Right hindlimb (tissue), 1 donor: Measurements from ENCODE around the gene SERPINB4.

Experiments
- DNase-seq: peaks from one replicate; pipeline ENCODE4 v3.0.0-alpha.2; 2018

The SERPINB4 gene

DNA sequence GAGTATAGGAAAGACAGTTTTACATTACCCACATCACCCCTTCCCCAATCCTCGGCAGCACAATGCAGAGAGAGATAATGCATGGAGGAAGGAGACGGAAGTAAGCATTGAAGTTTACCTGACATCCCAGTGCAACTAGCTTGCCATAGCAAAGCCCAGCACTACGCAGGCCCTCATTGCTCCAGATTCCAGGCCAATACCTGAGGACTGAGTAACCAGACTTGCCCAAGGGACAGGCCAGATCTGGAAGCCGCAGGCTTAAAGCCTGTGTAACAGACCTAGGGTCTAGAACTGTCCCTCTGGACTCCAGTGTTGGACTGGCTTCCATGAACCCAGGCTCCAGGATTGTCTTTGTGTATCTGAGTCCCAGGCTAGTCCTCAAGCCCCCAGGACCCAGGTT, 17.6 kb downstream of the SERPINB4 start:
- DNase-seq: no peak

DNA sequence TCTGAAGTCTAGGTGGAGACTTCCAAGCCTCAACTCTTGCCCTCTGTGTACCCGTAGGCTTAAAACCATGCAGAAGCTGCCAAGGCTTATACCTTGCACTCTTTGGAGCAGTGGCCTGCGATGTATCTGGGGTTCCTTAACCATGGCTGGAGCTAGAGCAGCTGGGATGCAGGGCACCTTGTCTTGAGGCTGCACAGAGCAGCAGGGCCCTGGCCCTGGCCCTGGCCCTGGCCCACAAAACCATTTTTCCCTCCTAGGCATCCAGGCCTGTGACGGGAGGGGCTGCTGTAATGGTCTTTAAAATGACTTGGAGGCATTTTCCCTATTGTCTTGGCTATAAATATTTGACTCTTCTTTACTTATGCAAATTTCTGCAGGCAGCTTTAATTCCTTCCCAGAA, 19.2 kb downstream of the SERPINB4 start:
- no peak for DNase-seq

DNA sequence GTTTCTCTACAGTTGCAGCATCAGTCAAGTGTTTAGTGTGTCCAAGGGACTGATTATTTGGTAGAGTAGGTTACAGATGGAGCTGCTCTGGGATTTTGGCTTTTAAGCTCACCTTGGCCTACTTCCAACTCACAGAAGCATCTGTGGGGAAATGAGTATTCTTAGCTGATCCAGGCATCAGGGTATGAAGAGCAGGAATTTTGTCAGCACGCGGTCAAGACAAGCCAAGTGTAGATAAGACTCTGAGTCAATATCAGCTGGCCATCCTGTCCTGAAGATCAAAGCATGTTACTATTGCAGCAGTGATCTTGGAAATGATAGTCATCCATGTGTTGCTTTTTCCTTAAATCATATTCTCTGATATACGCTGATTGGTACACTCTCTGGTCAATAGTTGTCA, 24.4 kb downstream of the SERPINB4 start:
- no peak for DNase-seq

DNA sequence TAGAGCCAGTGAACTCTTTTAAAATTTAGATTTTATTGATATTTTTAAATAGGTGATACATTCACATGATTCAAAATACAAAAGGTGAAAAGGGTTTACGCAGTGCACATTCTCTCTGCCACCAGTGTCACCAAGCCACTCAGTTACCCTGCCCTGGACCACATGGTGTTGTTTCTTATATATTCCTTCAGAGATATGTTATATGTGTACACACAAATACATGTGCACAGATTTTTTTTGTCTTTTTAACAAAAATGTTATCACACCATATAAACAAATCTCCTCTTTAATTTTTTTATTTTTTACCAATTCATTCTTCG, 26.2 kb downstream of the SERPINB4 start:
- no peak for DNase-seq

DNA sequence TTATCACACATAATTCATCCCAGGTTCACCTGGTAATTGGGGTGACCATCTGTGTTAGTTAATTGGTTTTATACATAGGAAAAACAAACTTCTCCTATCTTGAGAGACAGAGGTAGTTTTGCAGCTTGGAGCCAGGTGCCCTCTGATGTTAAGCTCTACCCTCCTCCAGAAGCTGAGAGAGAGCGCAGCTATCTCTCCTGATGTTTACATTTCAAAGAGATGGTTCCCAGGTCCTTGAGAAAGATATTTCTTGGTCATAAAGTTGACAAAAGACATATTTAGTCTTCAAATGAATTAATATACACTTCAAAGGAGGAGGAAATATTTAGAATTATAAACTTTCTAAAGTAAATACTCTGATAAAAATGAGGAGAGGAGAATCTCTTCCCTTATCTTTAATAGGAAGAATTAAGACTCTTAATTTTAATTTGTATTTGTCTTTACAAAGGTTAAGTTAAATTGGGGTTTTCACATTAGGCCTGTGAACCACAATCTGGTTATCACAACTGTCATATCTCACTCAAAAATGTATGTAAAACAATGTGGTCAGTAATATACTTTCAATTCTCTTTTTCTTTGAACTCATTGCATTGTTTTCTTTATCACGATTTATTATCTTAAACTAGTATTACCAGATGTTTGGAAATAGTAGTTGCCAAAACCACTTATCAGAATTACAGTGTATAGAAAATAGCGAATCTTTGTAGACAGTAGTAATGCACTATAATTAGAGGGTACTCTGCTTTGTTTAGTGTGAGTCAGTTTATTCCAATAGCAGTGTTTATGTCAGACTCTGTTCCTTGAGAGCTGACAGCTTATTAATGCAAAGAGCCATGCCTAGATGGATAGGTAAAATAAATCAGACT, 26.8 kb downstream of the SERPINB4 start:
- no peak for DNase-seq

DNA sequence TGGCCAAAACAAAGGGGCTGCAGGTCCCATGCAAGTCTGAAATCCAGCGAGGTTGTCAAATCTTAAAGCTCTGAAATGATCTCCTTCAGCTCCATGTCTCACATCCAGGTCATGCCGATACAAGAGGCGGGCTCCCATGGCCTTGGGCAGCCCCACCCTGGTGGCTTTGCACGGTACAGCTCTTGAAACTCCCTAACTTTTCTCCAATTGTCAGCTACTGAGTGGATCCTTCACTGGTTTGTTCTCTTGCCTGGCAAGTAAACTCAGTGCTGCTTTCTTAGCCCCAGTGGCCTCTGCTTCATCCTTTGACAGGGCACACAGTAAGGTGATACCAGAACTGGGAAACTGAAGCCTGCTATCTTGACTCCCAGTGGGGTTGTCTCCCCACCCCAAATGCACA, 30.6 kb downstream of the SERPINB4 start:
- no peak for DNase-seq

DNA sequence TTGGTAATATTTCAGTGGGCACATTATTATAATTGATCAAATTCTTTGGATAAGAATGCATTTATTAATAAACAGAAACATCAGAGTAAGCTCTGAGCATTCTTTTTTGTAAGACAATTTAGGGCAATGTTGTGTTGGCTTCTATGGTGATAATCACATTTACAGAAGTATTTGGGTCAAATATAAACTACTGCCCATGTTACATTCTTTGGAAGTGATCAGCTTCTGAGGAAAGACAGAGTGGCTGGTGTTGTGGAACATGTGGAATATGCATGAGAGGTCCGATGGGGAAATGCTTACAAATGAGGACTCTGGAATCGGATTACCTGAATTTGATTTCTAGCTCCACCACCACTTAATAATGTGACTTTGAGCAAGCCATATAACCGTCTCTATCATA, 37.5 kb downstream of the SERPINB4 start:
- DNase-seq: no peak

DNA sequence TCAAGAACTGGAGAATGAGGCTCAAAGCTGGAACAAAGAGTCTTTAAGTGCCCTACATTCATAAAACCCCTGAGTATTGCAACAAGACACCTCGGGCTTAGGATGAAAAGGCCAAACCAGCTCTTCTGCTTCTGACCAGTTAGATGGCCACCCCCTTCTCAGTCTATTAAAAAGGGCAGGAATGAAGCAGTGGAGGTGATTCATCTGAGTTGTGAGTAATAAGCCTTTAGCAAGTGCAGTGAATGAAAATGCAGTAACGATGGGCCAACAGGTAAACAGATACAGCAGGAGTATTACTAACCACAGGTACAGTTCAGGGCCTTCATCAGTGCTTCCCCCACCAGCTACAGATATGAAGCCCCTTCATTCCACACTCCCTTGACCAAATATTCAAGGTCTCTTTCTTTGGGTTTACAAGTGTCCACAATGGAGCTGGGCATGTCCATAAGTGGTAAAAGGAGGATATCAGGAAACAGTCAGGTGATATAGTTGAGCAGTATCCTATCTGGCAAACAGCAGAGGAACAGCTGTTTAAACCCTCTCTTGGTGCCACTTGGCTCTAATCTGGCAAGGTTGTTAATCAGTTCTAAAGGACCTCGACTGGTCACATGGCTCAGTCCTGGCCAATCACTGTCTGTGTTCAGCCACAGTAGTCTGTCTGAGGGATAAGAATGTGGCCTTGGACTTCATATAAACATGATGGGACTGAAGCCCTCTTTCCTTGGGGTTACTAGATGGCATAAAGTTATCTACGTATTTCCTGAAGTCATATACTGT, 39.1 kb downstream of the SERPINB4 start:
- no peak for DNase-seq

DNA sequence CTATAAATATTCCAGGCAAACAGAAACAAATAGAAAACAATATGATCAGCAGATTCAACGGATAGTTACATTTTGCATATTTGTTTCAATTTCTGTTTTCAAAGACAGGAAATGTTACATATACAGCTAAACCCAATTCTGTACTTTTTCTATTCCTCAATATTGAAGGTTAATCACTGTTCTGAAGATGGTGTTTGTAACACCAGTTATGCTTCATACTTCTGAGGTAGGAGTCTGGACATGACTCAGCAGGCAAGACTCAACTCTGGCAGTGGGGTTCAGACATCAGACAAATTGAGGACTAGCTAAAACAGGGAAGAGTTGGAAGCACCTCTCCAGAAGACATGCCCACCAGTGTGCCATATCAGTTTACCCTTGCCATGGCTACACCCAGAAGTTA, 40.3 kb downstream of the SERPINB4 start:
- no peak for DNase-seq

DNA sequence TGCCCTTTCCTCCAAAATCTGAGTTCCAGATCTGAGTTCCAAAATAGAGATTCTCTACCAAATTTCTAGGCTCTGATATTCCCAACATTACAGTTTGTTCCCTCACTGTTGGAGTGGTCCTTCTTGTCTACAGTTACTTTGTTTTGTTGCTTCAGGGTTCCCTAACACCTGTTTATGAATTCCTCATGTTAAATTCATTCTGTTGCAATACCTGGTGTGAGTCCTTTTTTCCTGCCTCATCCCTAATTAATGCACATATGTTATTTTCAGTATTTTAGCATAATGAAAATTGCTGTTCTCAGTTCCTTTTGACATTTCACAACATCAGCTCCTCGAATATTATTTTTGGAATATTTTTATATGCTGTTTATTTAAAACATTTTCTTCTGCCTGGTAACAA, 40.7 kb downstream of the SERPINB4 start:
- DNase-seq: no peak

DNA sequence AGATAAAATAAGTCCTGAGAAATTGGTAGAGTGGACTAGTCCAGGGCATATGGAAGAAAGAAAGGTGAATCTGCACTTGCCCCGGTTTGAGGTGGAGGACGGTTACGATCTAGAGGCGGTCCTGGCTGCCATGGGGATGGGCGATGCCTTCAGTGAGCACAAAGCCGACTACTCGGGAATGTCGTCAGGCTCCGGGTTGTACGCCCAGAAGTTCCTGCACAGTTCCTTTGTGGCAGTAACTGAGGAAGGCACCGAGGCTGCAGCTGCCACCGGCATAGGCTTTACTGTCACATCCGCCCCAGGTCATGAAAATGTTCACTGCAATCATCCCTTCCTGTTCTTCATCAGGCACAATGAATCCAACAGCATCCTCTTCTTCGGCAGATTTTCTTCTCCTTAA, 47.1 kb downstream of the SERPINB4 start:
- no peak for DNase-seq

DNA sequence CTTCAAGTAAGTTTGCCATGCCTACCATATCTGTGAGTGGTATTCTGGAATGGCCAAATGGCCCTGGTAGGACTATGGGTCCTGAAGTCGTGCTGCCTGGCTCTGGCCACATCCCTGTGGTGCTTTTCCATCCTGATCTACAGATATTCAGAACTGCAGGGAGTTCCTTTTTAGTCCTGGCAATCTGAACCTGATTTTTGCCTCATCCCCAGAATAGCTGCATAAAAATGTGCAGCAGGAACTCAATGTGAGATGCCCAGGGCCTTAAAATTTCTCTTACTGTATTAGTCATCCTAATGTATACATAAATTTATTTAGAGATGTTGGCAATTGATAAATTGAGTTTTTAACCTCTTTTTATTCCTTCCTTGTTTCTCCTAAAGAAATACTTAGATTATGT, 51.6 kb downstream of the SERPINB4 start:
- DNase-seq: no peak

DNA sequence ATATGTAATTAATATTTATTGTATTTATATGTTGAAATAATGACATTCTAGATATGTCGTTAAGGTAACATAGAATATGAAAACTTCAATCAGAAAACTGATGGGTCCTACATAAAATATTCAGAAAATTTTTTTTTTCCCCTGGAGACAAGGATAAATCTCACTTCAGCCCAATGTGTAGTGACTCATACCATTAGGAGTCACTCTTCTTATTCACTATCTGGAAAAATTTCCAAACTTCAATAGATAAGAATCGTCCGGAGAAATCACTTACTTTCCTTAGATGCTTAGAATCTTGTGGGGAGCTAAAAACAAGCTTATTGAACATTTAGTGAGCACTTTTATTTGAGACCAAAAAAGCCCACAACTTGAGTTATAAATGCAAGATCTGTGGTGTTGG, 52.3 kb downstream of the SERPINB4 start:
- DNase-seq: no peak

DNA sequence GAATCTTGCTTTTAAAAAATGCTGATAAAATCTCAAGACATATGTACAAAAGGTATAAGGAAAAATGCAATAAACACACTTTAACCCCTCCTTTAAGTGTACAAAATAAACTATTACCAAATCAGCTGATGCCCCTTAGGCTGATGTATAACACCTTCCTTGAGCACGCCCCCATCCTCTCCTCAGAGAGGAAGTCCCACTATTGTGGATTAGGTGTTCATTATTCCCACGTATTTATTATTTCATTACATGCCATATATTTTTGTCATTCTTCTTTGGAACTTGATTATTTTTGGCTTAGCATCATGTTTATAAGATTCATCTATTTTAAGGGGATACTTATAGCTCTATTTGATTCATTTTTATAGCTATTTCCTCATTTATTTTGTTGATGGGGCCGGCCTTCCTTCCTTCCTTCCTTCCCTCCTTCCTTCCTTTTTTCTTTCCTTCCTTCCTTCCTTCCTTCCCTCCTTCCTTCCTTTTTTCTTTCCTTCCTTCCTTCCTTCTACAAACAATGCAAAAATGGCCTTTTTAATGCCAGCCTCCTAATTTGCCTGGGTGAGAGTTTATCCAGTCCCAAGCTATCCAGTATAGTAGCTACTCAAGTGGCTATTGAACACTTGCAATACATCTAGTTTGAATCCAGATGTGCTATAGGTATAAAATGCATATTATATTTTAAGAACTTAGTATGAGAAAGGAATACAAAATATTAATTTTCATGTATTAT, 52.9 kb downstream of the SERPINB4 start:
- DNase-seq: no peak

DNA sequence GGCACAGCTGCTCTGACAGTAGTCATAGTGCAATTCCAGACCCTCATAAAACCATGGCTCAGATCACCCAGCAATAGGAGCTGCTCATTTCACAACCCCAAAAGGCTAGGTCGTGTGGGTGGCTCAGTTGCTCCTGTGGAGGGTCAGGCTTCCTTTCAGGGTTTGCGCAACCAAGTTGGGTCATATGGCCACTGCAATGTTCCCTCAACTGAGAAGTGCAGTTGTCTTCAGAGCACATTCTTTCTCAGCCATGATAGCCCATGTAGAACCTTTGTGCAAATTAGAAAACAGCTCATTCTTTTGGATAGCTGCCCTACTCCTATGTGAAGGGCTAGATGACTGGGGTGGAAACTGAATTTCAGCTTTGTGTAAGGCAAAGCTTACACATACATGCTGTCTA, 53.7 kb downstream of the SERPINB4 start:
- DNase-seq: no peak

DNA sequence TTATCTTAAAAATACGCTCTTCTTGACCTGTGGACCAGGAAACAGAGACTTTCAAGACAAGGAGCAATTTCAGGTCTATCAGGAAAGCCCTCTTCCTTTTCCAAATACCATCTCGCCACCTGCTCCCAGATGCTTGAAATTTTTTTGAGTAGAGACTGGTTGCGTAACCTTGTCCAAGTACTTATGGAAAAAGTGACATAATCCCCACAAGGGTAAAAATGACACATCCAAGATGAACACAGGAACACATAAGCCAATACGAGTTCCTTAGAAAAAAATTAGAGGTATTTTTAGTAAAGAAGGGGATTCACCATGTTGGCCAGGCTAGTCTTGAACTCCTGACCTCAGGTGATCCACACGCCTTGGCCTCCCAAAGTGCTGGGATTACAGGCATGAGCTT, 55.1 kb downstream of the SERPINB4 start:
- no peak for DNase-seq
